GM13977 (cell line): ENCODE data around the gene GLRX3.
"Not testable (repeated sequence)": the region's sequence is repeated elsewhere in the genome, so short reads cannot be mapped to it uniquely, and the experiment has no call there.

Experiments
- DNase-seq: peaks from one replicate; pipeline ENCODE4 v3.0.0; 2012; ENCODE audit warnings: low spot score
- in situ Hi-C: fragments of 300-500 bp; cut with MboI; formaldehyde crosslinking; loops from one replicate; pipeline ENCODE4 v1.12.0; 2022; ENCODE audit warnings: low sequenced_read_pairs, low pct_unique_long_range_greater_than_20kb, mixed read lengths, inconsistent platforms; ENCODE audit not compliant: unreplicated experiment
- TF ChIP-seq, protein P1 (sequence below): IDR thresholded peaks from 2 replicates; pipeline ENCODE4 v1.5.1; 2012; ENCODE audit warnings: mild to moderate bottlenecking, control low read depth; ENCODE audit not compliant: insufficient read depth; ENCODE audit errors: extremely low read depth, missing control alignments

Gene GLRX3

DNA sequence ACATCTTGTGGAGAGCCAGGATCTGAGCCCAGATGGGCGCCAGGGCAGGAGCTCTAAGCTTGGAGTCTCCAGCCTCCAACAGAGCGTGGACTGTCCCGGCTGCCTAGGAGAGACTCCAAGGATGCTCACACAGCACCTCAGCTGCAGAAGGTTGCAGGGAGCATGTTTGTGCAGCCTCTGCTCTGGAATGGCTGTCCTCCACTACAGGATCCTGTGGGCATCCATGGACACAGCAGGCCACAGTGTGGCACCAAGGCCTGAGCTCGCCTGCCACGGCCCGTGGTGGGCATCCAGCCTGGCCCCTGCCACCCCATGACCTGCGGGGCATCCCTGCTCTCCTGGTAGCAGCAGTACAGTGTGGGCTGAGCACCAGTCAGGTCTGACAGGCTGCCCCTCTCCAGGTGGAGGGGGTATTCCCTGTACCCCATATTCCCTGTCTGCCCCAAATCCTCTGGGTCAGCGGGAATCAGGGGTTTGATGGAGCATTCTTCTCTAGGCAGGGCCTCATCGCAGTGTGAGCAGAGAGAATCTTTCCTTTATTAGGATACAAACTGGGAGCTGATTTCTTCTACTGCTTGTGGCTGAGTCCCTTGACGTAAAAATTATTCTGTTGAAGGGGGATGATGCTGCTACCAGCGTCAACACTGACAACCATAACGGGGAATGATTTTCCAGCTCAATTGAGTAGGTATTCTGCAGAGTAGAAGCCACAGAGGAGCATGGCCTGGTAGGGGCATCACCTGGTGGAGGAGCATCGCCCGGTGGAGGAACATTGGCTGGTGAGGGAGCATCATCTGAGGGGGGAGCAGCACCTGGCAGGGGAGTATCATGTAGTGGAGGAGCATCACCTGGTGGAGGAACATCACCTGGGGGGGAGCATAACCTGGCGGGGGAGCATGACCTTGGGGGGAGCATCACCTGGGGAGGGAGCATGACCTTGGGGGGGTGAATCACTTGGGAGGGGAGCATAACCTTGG is 60.6 kb downstream of the GLRX3 start:
- TF ChIP-seq, protein P1, sequence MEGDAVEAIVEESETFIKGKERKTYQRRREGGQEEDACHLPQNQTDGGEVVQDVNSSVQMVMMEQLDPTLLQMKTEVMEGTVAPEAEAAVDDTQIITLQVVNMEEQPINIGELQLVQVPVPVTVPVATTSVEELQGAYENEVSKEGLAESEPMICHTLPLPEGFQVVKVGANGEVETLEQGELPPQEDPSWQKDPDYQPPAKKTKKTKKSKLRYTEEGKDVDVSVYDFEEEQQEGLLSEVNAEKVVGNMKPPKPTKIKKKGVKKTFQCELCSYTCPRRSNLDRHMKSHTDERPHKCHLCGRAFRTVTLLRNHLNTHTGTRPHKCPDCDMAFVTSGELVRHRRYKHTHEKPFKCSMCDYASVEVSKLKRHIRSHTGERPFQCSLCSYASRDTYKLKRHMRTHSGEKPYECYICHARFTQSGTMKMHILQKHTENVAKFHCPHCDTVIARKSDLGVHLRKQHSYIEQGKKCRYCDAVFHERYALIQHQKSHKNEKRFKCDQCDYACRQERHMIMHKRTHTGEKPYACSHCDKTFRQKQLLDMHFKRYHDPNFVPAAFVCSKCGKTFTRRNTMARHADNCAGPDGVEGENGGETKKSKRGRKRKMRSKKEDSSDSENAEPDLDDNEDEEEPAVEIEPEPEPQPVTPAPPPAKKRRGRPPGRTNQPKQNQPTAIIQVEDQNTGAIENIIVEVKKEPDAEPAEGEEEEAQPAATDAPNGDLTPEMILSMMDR: no peak
- DNase-seq: no peak
- in situ Hi-C loops: loop anchor here (25.0 kb wide), 2 partner anchors 1691 to 1816 kb away; no protein-coding TSS in a partner anchor

DNA sequence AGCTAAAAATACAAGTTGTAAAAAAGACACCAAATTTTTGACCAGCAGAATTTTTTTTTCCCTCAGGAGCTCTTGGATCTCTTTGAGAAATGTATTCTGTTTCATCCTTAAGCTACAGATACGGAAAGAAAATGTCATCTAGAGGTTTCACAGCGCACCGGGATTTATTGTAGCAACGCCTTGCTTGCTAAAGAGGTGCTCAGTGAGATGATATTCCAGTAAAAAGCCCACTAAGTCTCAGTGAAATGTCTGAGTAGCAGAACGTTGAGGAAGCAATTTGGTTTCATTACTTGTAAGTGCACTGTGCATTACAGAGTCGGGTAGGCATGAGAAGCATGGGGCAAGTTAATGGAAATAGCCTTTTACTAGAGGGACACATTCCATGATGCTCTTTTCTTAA is 62.5 kb downstream of the GLRX3 start:
- in situ Hi-C loops: loop anchor here (25.0 kb wide), 2 partner anchors 1689 to 1814 kb away; no protein-coding TSS in a partner anchor
- TF ChIP-seq, protein P1: no peak

GRCh38 chr10:130200179-130201042 is 64.2 kb downstream of the GLRX3 start:
- no peak for DNase-seq
- TF ChIP-seq, protein P1: no peak
- in situ Hi-C loops: no loop called here

More for the DNA sequence above, 62.5 kb downstream of the GLRX3 start:
- no peak for DNase-seq

- in situ Hi-C loops: no loop called here
- TF ChIP-seq, protein P1: no peak
- DNase-seq: no peak
Measured at GRCh38 chr10:130201043-130201380, 64.8 kb downstream of the GLRX3 start.

DNA sequence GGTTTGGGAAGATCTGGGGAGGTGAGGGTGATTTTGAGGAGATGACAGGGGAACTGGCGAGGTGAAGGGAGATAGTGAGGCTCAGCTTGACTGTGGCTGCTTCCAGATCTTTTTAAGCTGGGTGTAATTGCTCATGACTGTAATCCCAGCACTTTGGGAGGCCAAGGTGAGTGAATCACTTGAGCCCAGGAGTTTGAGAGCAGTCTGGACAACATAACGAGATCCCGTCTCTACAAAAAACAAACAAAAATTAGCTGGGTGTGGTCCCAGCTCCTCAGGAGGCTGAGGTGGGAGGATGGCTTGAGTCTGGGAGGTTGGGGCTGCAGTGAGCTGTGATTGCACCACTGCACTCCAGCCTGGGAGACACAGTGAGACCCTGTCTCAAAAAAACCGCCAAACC is 66.0 kb downstream of the GLRX3 start:
- in situ Hi-C loops, DNase-seq: not testable (repeated sequence)

- no peak for DNase-seq
- in situ Hi-C loops: no loop called here
- TF ChIP-seq, protein P1: no peak
Measured at GRCh38 chr10:130202984-130203621, 66.9 kb downstream of the GLRX3 start.
